Measurements from ENCODE around the gene MAFG.

Gene MAFG

DNA sequence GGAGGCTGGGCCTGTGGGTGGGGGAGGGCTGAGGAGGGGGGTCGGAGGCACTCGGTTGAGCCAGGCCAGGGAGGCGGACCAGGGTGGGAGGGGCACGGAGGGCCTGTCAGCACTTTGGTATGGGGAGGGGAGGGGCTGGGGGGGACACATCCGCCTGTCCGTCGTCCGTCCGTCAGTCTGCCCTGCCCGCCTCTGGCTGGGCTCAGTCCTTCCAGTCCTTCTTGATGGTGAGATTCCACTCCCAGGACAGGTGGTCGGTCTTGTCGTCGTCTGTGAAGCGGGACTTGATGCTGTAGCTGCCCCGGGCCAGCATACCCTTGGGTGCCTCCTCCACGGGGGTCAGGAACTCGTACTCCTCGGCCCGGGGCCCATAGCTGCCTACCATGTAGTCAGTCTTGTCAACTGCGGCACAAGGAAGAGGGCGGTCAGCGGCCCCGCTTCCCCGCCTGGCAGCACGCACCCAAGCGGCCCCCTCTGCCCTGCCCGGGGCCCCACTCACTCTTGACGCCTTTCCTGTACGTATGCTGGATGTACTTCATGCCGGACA lies 58.8 kb downstream of the MAFG start:
- Histone ChIP-seq H3K4me2 (ENCODE audit: low read depth, low read length) (no peak overlapping the region), H3K27ac (ENCODE audit: low read length) (no peak overlapping the region), H3K27me3 (replicated peaks; ENCODE audit: insufficient read depth, low read length) (no peaks in the 10 kb centered on the region), H3K4me3 (ENCODE audit: low read length) (no peak overlapping the region), H3K9me2 (replicated peaks; ENCODE audit: insufficient read depth, low read length) (no peaks in the 10 kb centered on the region), H3K9ac (ENCODE audit: low read length) (no peak overlapping the region), H3F3A (ENCODE audit: insufficient read depth, low read length) (peaks cover 51% of the 10 kb centered on the region), H3K9me3 (replicated peaks; ENCODE audit: insufficient read depth, low read length) (no peaks in the 10 kb centered on the region), H2AFZ (ENCODE audit: low read length) (no peak overlapping the region), H4K20me1 (ENCODE audit: insufficient read depth, low read length) (no peaks in the 10 kb centered on the region; the same call in 1 of the 2 replicates), H3K79me2 (ENCODE audit: low read length) (peaks cover 66% of the 10 kb centered on the region), H3K36me3 (replicated peaks; ENCODE audit: insufficient read depth, low read length) (peaks cover 13% of the 10 kb centered on the region), H3K4me1 (ENCODE audit: low read length) (peaks cover 6% of the 10 kb centered on the region; the same call in 1 of the 2 replicates)
- DNase-seq = no peak
- TF ChIP-seq EZH2 (optimal IDR thresholded peaks at IDR 0.05; ENCODE audit: low read depth, low read length) (no peak), EZH2phosphoT487 (IDR thresholded peaks at IDR 0.05; ENCODE audit: low read length) (no peak)
- TF ChIP-seq, protein P1, sequence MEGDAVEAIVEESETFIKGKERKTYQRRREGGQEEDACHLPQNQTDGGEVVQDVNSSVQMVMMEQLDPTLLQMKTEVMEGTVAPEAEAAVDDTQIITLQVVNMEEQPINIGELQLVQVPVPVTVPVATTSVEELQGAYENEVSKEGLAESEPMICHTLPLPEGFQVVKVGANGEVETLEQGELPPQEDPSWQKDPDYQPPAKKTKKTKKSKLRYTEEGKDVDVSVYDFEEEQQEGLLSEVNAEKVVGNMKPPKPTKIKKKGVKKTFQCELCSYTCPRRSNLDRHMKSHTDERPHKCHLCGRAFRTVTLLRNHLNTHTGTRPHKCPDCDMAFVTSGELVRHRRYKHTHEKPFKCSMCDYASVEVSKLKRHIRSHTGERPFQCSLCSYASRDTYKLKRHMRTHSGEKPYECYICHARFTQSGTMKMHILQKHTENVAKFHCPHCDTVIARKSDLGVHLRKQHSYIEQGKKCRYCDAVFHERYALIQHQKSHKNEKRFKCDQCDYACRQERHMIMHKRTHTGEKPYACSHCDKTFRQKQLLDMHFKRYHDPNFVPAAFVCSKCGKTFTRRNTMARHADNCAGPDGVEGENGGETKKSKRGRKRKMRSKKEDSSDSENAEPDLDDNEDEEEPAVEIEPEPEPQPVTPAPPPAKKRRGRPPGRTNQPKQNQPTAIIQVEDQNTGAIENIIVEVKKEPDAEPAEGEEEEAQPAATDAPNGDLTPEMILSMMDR (IDR thresholded peaks at IDR 0.05; ENCODE audit: low read length) = no peak

Data from MM.1S (cell line).